HG03025 (cell line): ENCODE results near the gene TMEM150C.

Source experiments
- ATAC-seq: cut with Tn5 transposase; IDR thresholded peaks from one replicate; pipeline ENCODE4 v1.9.1; 2021; ENCODE audit warnings: mild to moderate bottlenecking, moderate library complexity; ENCODE audit not compliant: unreplicated experiment, low FRiP score

Gene TMEM150C

GRCh38 chr4:82561786-82562563 is at the start of gene TMEM150C:
TSS of gene TMEM150C (minus strand) at chr4:82561988. CDS start at chr4:82504657, 57,331 bp downstream.
- ATAC-seq = no peak

GRCh38 chr4:82611527-82611926 is 49.7 kb upstream of the TMEM150C start:
- no peak for ATAC-seq

GRCh38 chr4:82610041-82610440 is 48.3 kb upstream of the TMEM150C start:
- ATAC-seq = no peak

GRCh38 chr4:82606622-82607021 is 44.8 kb upstream of the TMEM150C start:
- ATAC-seq = no peak

- no peak for ATAC-seq
These were observed 42.7 kb upstream of the TMEM150C start for GRCh38 chr4:82604522-82604921.

GRCh38 chr4:82601242-82602015 is 39.6 kb upstream of the TMEM150C start:
- ATAC-seq = no peak

GRCh38 chr4:82599336-82599735 is 37.5 kb upstream of the TMEM150C start:
- ATAC-seq = no peak

GRCh38 chr4:82594456-82594855 is 32.7 kb upstream of the TMEM150C start:
- ATAC-seq = no peak

GRCh38 chr4:82593411-82593810 is 31.6 kb upstream of the TMEM150C start:
- ATAC-seq = no peak

- ATAC-seq = no peak
These were observed 30.9 kb upstream of the TMEM150C start for GRCh38 chr4:82592639-82593038.

GRCh38 chr4:82591592-82591991 is 29.8 kb upstream of the TMEM150C start:
- ATAC-seq = no peak

- ATAC-seq = no peak
These were observed 28.0 kb upstream of the TMEM150C start for GRCh38 chr4:82589756-82590155.

GRCh38 chr4:82588771-82589270 is 27.0 kb upstream of the TMEM150C start:
- no peak for ATAC-seq

- no peak for ATAC-seq
These were observed 26.2 kb upstream of the TMEM150C start for GRCh38 chr4:82587826-82588540.

GRCh38 chr4:82585690-82586435 is 24.1 kb upstream of the TMEM150C start:
- ATAC-seq = no peak

GRCh38 chr4:82584931-82585330 is 23.1 kb upstream of the TMEM150C start:
- no peak for ATAC-seq

- ATAC-seq = no peak
These were observed 22.3 kb upstream of the TMEM150C start for GRCh38 chr4:82583897-82584587.

GRCh38 chr4:82579932-82580331 is 18.1 kb upstream of the TMEM150C start:
- no peak for ATAC-seq

GRCh38 chr4:82578935-82579334 is 17.1 kb upstream of the TMEM150C start:
- no peak for ATAC-seq

- no peak for ATAC-seq
These were observed 15.7 kb upstream of the TMEM150C start for GRCh38 chr4:82577451-82577850.
